Choroid plexus epithelial cell (primary cell): ENCODE measurements around the gene TOP3A.
"Not testable (repeated sequence)": the region's sequence is repeated elsewhere in the genome, so short reads cannot be mapped to it uniquely, and the experiment has no call there.

Experiments
- DNase-seq: peaks from one replicate; pipeline ENCODE4 v3.0.0-alpha.2; 2010; ENCODE audit warnings: low read depth
- H3K4me3 ChIP-seq: 2 replicates; pipeline ENCODE4 v1.5.1; 2011; ENCODE audit warnings: low read depth, mild to moderate bottlenecking, control low read depth, low read length, moderate library complexity
- TF ChIP-seq, protein P1 (sequence below): conservative IDR thresholded peaks from 2 replicates; pipeline ENCODE4 v1.5.1; 2011; ENCODE audit warnings: low read depth, mild to moderate bottlenecking, control low read depth, inconsistent platforms, low read length, moderate library complexity

The TOP3A gene

GRCh38 chr17:18356624-18357023 is 41.8 kb upstream of the TOP3A start:
- peak; percentile 97 for DNase-seq
- H3K4me3 ChIP-seq, result no peak overlapping the region
- TF ChIP-seq, protein P1, sequence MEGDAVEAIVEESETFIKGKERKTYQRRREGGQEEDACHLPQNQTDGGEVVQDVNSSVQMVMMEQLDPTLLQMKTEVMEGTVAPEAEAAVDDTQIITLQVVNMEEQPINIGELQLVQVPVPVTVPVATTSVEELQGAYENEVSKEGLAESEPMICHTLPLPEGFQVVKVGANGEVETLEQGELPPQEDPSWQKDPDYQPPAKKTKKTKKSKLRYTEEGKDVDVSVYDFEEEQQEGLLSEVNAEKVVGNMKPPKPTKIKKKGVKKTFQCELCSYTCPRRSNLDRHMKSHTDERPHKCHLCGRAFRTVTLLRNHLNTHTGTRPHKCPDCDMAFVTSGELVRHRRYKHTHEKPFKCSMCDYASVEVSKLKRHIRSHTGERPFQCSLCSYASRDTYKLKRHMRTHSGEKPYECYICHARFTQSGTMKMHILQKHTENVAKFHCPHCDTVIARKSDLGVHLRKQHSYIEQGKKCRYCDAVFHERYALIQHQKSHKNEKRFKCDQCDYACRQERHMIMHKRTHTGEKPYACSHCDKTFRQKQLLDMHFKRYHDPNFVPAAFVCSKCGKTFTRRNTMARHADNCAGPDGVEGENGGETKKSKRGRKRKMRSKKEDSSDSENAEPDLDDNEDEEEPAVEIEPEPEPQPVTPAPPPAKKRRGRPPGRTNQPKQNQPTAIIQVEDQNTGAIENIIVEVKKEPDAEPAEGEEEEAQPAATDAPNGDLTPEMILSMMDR, result no peak

GRCh38 chr17:18353541-18353940 is 38.7 kb upstream of the TOP3A start:
- TF ChIP-seq, protein P1, result no peak
- no peak overlapping the region for H3K4me3 ChIP-seq
- DNase-seq, result no peak

DNA sequence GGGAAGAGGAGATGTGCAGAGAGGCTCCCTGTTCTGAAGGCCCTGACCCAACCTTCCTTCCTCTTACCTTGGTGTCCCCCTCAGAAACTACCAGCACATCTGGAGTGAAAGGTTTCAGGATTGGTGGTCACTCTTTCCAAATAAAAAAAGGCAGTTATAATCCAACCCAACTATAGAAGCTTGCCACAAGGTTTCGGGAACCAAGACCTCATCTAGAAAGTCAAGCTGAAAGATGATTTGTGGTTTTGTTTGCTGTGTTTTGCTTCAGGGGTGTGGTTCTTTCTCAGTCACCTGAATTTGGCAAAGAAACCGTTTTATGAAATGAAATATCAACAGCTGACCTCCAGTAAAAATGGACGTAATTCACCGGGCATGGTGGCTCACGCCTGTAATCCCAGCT is 29.2 kb upstream of the TOP3A start:
- H3K4me3 ChIP-seq, result no peak overlapping the region
- TF ChIP-seq, protein P1, result no peak
- DNase-seq, result no peak

DNA sequence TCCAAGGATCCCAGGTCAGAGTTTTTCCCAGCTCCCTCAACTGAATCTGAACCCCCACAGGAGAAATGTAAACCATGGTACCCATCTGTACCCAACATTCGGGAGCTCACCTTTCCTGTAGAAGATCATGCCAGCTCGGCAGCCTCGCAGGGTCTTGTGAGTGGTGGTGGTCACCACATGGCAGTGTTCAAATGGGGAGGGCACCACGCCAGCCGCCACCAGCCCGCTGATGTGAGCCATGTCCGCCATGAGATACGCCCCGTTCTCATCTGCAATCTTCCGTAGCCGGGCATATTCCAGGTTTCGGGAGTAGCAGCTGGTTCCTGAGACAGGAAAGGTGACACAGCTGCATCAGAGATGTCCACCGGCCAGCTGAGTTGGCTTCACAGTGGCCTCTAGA is 25.1 kb upstream of the TOP3A start:
- DNase-seq, result no peak
- H3K4me3 ChIP-seq, result no peak overlapping the region
- TF ChIP-seq, protein P1, result no peak

DNA sequence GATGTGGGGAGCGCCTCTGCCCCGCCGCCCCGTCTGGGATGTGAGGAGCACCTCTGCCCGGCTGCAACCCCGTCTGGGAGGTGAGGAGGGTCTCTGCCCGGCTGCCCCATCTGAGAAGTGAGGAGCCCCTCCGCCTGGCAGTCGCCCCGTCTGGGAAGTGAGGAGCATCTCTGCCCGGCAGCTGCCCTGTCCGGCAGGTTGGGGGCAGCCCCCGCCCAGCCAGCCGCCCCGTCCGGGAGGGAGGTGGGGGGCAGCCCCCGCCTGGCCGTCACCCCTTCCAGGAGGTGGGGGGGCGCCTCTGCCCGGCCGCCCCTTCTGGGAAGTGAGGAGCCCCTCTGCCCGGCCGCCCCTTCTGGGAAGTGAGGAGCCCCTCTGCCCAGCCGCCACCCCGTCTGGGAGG is 23.4 kb upstream of the TOP3A start:
- not testable (repeated sequence) for DNase-seq

GRCh38 chr17:18332909-18333489 is 18.2 kb upstream of the TOP3A start:
- DNase-seq, result peak; percentile 27
- TF ChIP-seq, protein P1, result no peak
- H3K4me3 ChIP-seq, result no peak overlapping the region

More for the DNA sequence above, 23.4 kb upstream of the TOP3A start:
- not testable (repeated sequence) for H3K4me3 ChIP-seq

GRCh38 chr17:18331879-18332278 is 17.1 kb upstream of the TOP3A start:
- TF ChIP-seq, protein P1, result no peak
- DNase-seq, result no peak
- H3K4me3 ChIP-seq, result no peak overlapping the region
